Activated T-helper 17 cell treated with anti-CD3 and anti-CD28 coated beads, Interleukin-2, amount 50 U/mL, for 72 hours (primary cell): ENCODE results near the gene PPFIBP2. TPM values are rescaled to one million over a fixed set of nuclear protein-coding genes. Genes with fewer than 3 reads are reported as not detected.

ENCODE experiments used
- total RNA-seq, 2 donors: library from RNA; stranded (reverse); gene quantifications; one replicate each; pipeline ENCODE4 v1.2.3, GENCODE V29; 2022

Gene PPFIBP2
- total RNA-seq, 2 donors from 2014 or later = 4.2 to 11.1 TPM

Other genes with a start within 250 kb of the PPFIBP2 start
- gene OLFML1, start 28.5 kb upstream of the PPFIBP2 start, total RNA-seq = not detected
- 1 to 10 TPM; 1.5 to 3.1 TPM for gene CYB5R2, start 159.5 kb downstream of the PPFIBP2 start, total RNA-seq
- gene OVCH2, start 192.5 kb downstream of the PPFIBP2 start, total RNA-seq = not detected